ENCODE measurements around the gene SF1. TPM values are rescaled to one million over a fixed set of nuclear protein-coding genes. Genes with fewer than 3 reads are reported as not detected.

The SF1 gene
- total and polyA plus RNA-seq, 9 of the 15 experiments (the other 6 are each of a cell fraction or from before 2014, with no cell fraction given), result 13.1 to 334 (median 111) TPM

DNA sequence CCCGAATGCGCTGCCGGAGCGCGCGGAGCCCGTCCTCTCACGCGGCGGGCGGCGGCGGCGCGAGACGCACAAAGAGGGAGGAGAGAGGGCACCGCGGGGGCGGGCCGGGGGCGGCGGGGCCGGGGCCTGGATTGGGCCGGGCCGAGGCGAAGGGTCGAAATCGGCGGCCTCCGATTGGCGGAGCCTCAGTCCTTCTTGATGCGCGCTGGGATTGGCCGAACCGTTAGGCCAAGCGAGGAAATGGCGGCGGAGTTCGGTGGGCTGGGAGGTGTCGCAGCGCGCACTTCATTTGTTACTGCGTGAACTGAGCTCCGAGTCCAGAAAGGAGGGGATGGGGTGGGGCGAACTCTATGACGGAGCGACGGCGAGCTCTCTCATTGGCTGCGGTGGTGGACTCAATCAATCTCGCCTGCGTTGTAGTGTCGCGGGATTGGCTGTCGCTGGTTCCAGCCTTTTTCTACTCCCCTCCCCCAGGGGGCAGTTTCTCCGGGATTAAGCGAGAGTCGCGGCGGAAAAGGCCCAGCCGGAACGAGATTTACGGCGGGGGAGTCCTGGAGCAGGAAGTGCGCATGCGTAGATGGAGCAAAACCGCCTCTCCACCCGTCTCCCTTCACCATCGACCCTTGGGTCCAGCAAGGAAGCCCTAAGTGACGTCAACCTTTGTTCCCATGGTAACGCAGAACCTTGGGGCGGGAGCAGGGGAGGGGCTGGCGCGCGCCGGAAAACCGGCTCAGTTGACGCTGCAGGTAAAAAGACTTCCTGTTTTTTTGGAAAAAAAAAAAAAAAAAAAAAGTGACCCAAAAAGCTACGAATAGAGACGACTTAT is at the start of gene SF1 (continued):
- 0 out of 2 replicates have a peak, but pooled peaks have one; percentile 9 for TF ChIP-seq NKRF (IDR thresholded peaks at IDR 0.05; ENCODE audit: borderline replicate concordance)
- no peak for TF ChIP-seq ZNF644 (tag; IDR thresholded peaks at IDR 0.05; ENCODE audit: low read depth)
- TF ChIP-seq ZNF311 (CRISPR knock-in tag; IDR thresholded peaks at IDR 0.05), result no peak
- peak; percentile 96 for TF ChIP-seq SPI1 (IDR thresholded peaks at IDR 0.05; ENCODE audit: borderline replicate concordance, low read depth, low read length)
- TF ChIP-seq ZSCAN29 (IDR thresholded peaks at IDR 0.05), result no peak
- TF ChIP-seq ZKSCAN3 (CRISPR knock-in tag; IDR thresholded peaks at IDR 0.05), result no peak
- TF ChIP-seq KDM4B (IDR thresholded peaks at IDR 0.05; ENCODE audit: borderline replicate concordance in 2 of 2, low read depth in 1 of 2), result no peak
- peak; percentile 77; the same call in 1 of the 2 replicates for TF ChIP-seq HMGXB4 (CRISPR knock-in tag; IDR thresholded peaks at IDR 0.05)
- no peak for TF ChIP-seq ZNF740 (CRISPR knock-in tag; IDR thresholded peaks at IDR 0.05)
- TF ChIP-seq ZNF740 (tag; IDR thresholded peaks at IDR 0.05), result no peak
- TF ChIP-seq ZNF778 (CRISPR knock-in tag; IDR thresholded peaks at IDR 0.05), result no peak
- no peak for TF ChIP-seq NFIC (IDR thresholded peaks at IDR 0.05)
- TF ChIP-seq ZNF77 (CRISPR knock-in tag; IDR thresholded peaks at IDR 0.05), result no peak
- no peak; the same call in 1 of the 2 replicates for TF ChIP-seq LCOR (CRISPR knock-in tag; IDR thresholded peaks at IDR 0.05)
- TF ChIP-seq HDAC2 (IDR thresholded peaks at IDR 0.05), result peak; percentile 83
- no peak for TF ChIP-seq ZNF347 (CRISPR knock-in tag; IDR thresholded peaks at IDR 0.05; ENCODE audit: low read depth)
- no peak for TF ChIP-seq TFAM (CRISPR knock-in tag; conservative IDR thresholded peaks at IDR 0.05)
- TF ChIP-seq SAFB2 (IDR thresholded peaks at IDR 0.05; ENCODE audit: borderline replicate concordance, low read depth, low read length, severe bottlenecking), result no peak
- no peak for TF ChIP-seq HMG20A (CRISPR knock-in tag; conservative IDR thresholded peaks at IDR 0.05)
- TF ChIP-seq RCOR1 (IDR thresholded peaks at IDR 0.05; ENCODE audit: borderline replicate concordance in 1 of 2, low read depth in 2 of 2, low read length in 2 of 2), result peak; percentile 78 to 97
- peak; percentile 98 for TF ChIP-seq CTCFL (IDR thresholded peaks at IDR 0.05; ENCODE audit: borderline replicate concordance, insufficient read depth, low read depth, low read length, poor library complexity, severe bottlenecking)

Data from K562 (cell line).